ENCODE results near the gene CHST8.

CHST8 gene

DNA sequence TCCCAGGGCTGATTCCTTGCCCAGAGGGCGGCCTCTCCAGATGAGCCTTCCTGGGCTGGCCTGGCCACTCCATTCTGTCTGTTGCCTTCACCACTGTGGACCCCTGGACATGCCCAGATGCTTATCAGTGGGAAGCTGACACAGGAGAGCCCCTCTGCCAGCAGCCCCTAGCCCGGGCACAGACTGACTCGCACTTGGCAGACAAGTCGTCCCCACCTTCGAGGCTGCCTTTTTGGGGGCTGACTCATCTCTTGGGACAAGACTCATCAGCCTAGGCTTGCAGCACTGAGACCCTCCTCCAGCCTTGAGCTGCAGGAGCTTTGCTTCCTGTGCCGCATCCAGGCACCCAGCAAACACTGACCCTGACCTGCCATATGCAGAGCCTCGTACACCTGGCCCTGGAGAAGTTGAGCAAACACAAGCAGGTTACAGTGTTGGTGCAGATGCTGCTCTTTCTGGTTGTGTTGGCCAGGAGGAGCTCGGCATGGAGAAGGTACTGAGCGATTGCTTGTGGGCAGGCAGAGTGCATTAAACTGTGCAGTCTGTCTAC, 8.1 kb downstream of the CHST8 start:
- Histone ChIP-seq H3K4me3 (ENCODE audit: insufficient read depth, low read length, poor library complexity, severe bottlenecking) (no peak overlapping the region), H3K9me2 (replicated peaks; ENCODE audit: insufficient read depth, low read length) (no peaks in the 10 kb centered on the region), H3K36me3 (ENCODE audit: low read length) (no peaks in the 10 kb centered on the region), H3F3A (ENCODE audit: insufficient read depth) (no peaks in the 10 kb centered on the region), H3K27me3 (ENCODE audit: low read length) (no peaks in the 10 kb centered on the region), H3K27ac (ENCODE audit: low read depth, low read length) (no peak overlapping the region), H3K9ac (ENCODE audit: low read length) (no peak overlapping the region), H4K20me1 (ENCODE audit: low read depth, low read length) (no peaks in the 10 kb centered on the region), H3K79me2 (ENCODE audit: insufficient read depth, low read length) (no peaks in the 10 kb centered on the region), H3K4me2 (ENCODE audit: low read depth, low read length, poor library complexity, severe bottlenecking) (no peak overlapping the region), H2AFZ (ENCODE audit: low read depth, low read length, severe bottlenecking) (no peak overlapping the region), H3K9me3 (ENCODE audit: insufficient read depth, low read length) (no peaks in the 10 kb centered on the region)
- TF ChIP-seq EZH2phosphoT487 (conservative IDR thresholded peaks at IDR 0.05; ENCODE audit: low read length), result no peak
- TF ChIP-seq, protein P1, sequence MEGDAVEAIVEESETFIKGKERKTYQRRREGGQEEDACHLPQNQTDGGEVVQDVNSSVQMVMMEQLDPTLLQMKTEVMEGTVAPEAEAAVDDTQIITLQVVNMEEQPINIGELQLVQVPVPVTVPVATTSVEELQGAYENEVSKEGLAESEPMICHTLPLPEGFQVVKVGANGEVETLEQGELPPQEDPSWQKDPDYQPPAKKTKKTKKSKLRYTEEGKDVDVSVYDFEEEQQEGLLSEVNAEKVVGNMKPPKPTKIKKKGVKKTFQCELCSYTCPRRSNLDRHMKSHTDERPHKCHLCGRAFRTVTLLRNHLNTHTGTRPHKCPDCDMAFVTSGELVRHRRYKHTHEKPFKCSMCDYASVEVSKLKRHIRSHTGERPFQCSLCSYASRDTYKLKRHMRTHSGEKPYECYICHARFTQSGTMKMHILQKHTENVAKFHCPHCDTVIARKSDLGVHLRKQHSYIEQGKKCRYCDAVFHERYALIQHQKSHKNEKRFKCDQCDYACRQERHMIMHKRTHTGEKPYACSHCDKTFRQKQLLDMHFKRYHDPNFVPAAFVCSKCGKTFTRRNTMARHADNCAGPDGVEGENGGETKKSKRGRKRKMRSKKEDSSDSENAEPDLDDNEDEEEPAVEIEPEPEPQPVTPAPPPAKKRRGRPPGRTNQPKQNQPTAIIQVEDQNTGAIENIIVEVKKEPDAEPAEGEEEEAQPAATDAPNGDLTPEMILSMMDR (IDR thresholded peaks at IDR 0.05; ENCODE audit: insufficient read depth, low read length, poor library complexity, severe bottlenecking), result no peak

DNA sequence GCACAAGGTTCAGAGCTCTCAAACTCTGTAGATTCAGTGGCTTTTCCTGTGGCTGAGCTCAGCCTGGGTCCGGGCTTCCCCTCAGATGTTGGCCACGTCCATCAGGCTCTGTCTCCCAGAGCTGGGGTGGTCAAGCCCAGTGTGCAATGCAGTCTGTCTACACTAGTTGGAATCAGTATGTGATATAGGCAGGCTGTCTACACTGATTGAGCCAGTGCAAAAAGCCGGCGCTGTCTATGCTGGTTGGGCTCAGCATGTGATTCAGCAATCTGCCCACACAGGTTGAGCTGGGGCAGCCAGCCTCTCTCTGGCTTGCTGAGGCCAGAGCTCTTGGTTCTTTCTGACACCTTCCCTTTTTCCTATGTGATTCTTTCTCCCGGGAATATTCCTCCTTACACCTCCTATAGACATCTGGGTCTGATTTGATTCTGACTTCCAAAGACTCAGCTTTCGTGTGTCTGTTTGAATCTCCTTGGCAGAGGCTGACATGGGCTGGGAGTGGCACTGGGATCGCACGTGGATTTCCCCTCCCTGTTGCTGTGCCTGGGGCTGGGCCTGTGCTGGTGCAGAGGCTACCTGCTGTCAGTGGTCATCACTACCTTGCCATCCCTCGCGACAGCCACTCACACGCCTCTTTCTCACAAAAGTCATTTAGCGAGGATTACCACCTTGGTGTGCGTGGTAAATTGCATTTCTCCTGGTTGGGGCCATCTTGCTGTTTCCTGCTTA, 9.3 kb downstream of the CHST8 start:
- H4K20me1 ChIP-seq (ENCODE audit: low read depth, low read length), result no peaks in the 10 kb centered on the region
- TF ChIP-seq EZH2phosphoT487 (conservative IDR thresholded peaks at IDR 0.05; ENCODE audit: low read length), result no peak
- TF ChIP-seq, protein P1 (IDR thresholded peaks at IDR 0.05; ENCODE audit: insufficient read depth, low read length, poor library complexity, severe bottlenecking), result no peak
- no peak overlapping the region for H3K9ac ChIP-seq (ENCODE audit: low read length)
- H2AFZ ChIP-seq (ENCODE audit: low read depth, low read length, severe bottlenecking), result no peak overlapping the region
- H3K4me3 ChIP-seq (ENCODE audit: insufficient read depth, low read length, poor library complexity, severe bottlenecking), result no peak overlapping the region
- H3K4me2 ChIP-seq (ENCODE audit: low read depth, low read length, poor library complexity, severe bottlenecking), result no peak overlapping the region
- H3K27me3 ChIP-seq (ENCODE audit: low read length), result no peaks in the 10 kb centered on the region
- H3F3A ChIP-seq (ENCODE audit: insufficient read depth), result no peaks in the 10 kb centered on the region
- H3K36me3 ChIP-seq (ENCODE audit: low read length), result no peaks in the 10 kb centered on the region
- no peaks in the 10 kb centered on the region for H3K79me2 ChIP-seq (ENCODE audit: insufficient read depth, low read length)
- no peak overlapping the region for H3K27ac ChIP-seq (ENCODE audit: low read depth, low read length)
- no peaks in the 10 kb centered on the region for H3K9me3 ChIP-seq (ENCODE audit: insufficient read depth, low read length)
- H3K9me2 ChIP-seq (replicated peaks; ENCODE audit: insufficient read depth, low read length), result no peaks in the 10 kb centered on the region

DNA sequence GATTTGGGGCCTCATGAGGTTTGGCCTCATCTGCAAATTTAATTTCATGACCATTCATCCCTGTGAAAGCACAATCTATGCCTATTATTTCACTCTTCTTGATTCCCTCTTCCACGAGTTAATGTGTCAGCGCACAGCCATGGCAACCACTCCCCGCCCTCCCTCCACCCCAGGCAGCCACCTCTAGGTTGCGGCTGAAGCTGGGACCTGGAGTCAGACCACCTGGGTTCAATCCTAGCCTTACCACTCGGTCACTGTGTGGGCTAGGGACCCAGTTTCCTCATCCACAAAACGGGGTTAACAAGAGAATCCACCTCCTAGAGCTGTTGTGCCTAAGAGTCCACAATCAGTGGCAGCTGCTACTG, 9.8 kb downstream of the CHST8 start:
- no peak for TF ChIP-seq EZH2phosphoT487 (conservative IDR thresholded peaks at IDR 0.05; ENCODE audit: low read length)
- TF ChIP-seq, protein P1 (IDR thresholded peaks at IDR 0.05; ENCODE audit: insufficient read depth, low read length, poor library complexity, severe bottlenecking), result no peak
- H3K36me3 ChIP-seq (ENCODE audit: low read length), result no peaks in the 10 kb centered on the region
- H3K79me2 ChIP-seq (ENCODE audit: insufficient read depth, low read length), result no peaks in the 10 kb centered on the region
- H3K27me3 ChIP-seq (ENCODE audit: low read length), result no peaks in the 10 kb centered on the region
- no peak overlapping the region for H3K27ac ChIP-seq (ENCODE audit: low read depth, low read length)
- H3K9me2 ChIP-seq (replicated peaks; ENCODE audit: insufficient read depth, low read length), result no peaks in the 10 kb centered on the region
- H3F3A ChIP-seq (ENCODE audit: insufficient read depth), result no peaks in the 10 kb centered on the region
- H3K4me3 ChIP-seq (ENCODE audit: insufficient read depth, low read length, poor library complexity, severe bottlenecking), result no peak overlapping the region
- H3K4me2 ChIP-seq (ENCODE audit: low read depth, low read length, poor library complexity, severe bottlenecking), result no peak overlapping the region
- no peak overlapping the region for H3K9ac ChIP-seq (ENCODE audit: low read length)
- H4K20me1 ChIP-seq (ENCODE audit: low read depth, low read length), result no peaks in the 10 kb centered on the region
- H3K9me3 ChIP-seq (ENCODE audit: insufficient read depth, low read length), result no peaks in the 10 kb centered on the region
- H2AFZ ChIP-seq (ENCODE audit: low read depth, low read length, severe bottlenecking), result no peak overlapping the region
